Neutrophil (primary cell): Measurements from ENCODE around the gene TRIM8.

Experiments used
- H3K27ac ChIP-seq: fragments of 200-600 bp; sonication (generic); 2 replicates; pipeline ENCODE4 v1.5.1; 2016; ENCODE audit warnings: mild to moderate bottlenecking, moderate library complexity
- H3K27me3 ChIP-seq: fragments of 200-600 bp; sonication (generic); 2 replicates; pipeline ENCODE4 v1.6.0; 2016; ENCODE audit warnings: mild to moderate bottlenecking
- H3K36me3 ChIP-seq: fragments of 200-600 bp; sonication (generic); 2 replicates; pipeline ENCODE4 v1.5.1; 2017
- H3K4me1 ChIP-seq, 2 experiments: fragments of 200-600 bp in 1 of 2; sonication (generic) in 1 of 2; 1 replicate in 1 of 2; 2 replicates in 1 of 2; pipeline versions ENCODE4 v1.5.1 to v1.6.1; 2013 to 2016; ENCODE audit warnings: low read depth in 1 of 2, low read length in 1 of 2, mild to moderate bottlenecking in 1 of 2, moderate library complexity in 1 of 2; ENCODE audit not compliant: control insufficient read depth in 1 of 2, insufficient read depth in 1 of 2
- H3K4me3 ChIP-seq, 2 experiments: fragments of 200-600 bp in 1 of 2; sonication (generic) in 1 of 2; 1 replicate in 1 of 2; 2 replicates in 1 of 2; pipeline ENCODE4 v1.5.1; 2013 to 2016; ENCODE audit warnings: low read depth in 1 of 2, low read length in 1 of 2, mild to moderate bottlenecking in 1 of 2, moderate library complexity in 1 of 2
- H3K9me3 ChIP-seq: fragments of 200-600 bp; sonication (generic); 2 replicates; pipeline ENCODE4 v1.5.1; 2016
- CTCF ChIP-seq: fragments of 200-600 bp; sonication (generic); IDR thresholded peaks from 2 replicates; pipeline ENCODE4 v1.5.1; 2016; ENCODE audit warnings: antibody characterized with exemption

TRIM8 gene

GRCh38 chr10:102626026-102626685, 18.1 kb upstream of the TRIM8 start:
- peak overlapping the region; percentile 2 for H3K27ac ChIP-seq
- H3K4me3 ChIP-seq = no peak overlapping the region
- no peak for TF ChIP-seq CTCF
- H3K4me1 ChIP-seq = peaks cover 6 to 7% of the 10 kb centered on the region in 2 experiments
- H3K9me3 ChIP-seq = no peaks in the 10 kb centered on the region
- H3K27me3 ChIP-seq = no peaks in the 10 kb centered on the region
- H3K36me3 ChIP-seq = peaks cover 7% of the 10 kb centered on the region

DNA sequence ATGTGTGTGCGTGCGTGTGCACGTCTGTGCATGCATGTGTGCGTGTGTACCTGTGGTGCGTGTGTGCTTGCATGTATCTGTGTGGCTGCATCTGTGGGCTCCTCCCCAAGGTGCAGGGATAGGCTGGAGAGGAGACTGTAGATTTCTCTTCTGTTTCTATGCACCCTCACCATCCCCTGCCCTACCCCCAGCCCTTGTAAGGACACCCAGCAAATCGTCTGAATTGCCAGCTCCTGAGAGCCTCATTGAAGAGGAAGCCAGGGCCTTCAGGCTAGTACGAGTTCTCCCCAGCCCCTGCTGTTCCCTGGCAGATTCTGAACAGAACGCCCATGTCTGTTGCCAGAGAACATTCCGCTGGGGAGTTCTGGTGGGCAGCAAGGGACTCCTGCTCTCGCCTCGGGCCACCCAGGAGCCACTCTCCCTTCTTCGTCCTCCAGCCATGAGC, 17.0 kb upstream of the TRIM8 start:
- H3K27me3 ChIP-seq = no peaks in the 10 kb centered on the region
- H3K4me1 ChIP-seq = peaks cover 8 to 9% of the 10 kb centered on the region in 2 experiments
- no peak for TF ChIP-seq CTCF
- peaks cover 7% of the 10 kb centered on the region for H3K36me3 ChIP-seq
- no peaks in the 10 kb centered on the region for H3K9me3 ChIP-seq
- no peak overlapping the region for H3K27ac ChIP-seq
- no peak overlapping the region for H3K4me3 ChIP-seq

DNA sequence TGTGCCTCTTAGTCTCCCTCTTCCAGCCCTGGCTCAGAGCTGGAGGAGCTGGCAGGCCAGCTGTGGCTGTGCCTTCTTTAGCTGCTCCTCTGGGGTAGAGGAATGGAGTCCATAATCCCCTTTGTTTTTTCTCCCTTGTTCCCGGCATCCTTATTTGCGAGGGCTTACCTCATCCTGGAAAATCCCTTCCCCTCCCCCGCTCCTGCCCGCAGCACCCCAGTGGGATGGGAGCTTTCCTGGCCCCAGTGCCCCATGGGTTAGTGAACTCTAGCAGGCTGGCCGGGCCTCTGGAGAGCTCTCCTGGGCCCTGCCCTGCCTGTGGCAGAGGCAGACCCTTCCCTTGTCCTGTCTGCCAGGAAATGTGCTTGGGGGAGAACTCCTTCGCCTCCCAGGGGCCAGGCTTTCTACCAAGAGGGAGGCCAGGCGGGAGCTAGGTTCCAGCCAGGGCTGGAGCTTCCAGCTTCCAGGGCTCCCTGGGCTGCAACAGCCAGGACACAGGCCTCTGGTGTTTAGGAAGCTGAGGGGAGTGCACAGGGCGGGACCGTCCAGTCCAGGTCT, 16.5 kb upstream of the TRIM8 start:
- Histone ChIP-seq H3K9me3 (no peaks in the 10 kb centered on the region), H3K4me1 (peaks cover 13 to 14% of the 10 kb centered on the region in 2 experiments), H3K27me3 (no peaks in the 10 kb centered on the region), H3K36me3 (peaks cover 7% of the 10 kb centered on the region), H3K4me3 (no peak overlapping the region), H3K27ac (no peak overlapping the region)
- TF ChIP-seq CTCF = no peak

DNA sequence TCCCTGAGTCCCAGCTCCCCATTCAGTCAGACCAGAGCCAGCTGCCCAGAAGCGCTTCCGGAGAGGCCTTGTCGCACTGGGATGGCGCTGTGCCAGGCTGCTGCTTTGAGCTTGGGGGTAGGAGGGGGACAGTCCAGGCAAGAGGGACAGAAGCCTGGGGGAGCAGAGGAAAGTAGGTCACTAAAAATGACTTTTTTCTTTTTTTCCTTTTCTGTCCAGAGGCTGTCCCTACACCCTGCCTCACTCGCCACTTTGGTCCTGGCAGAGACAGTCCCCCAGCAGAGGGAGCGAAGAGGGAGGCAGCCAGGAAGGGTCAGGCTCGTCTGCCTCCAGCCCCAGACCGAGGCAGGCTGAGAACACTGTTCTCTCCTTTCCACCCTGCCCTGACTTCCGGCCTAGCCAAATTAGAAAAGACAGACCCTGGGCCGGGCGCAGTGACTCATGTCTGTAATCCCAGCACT, 15.8 kb upstream of the TRIM8 start:
- Histone ChIP-seq H3K27me3 (no peaks in the 10 kb centered on the region), H3K36me3 (peaks cover 7% of the 10 kb centered on the region), H3K4me1 (peaks cover 20 to 21% of the 10 kb centered on the region in 2 experiments), H3K9me3 (no peaks in the 10 kb centered on the region), H3K27ac (no peak overlapping the region), H3K4me3 (no peak overlapping the region)
- no peak for TF ChIP-seq CTCF

DNA sequence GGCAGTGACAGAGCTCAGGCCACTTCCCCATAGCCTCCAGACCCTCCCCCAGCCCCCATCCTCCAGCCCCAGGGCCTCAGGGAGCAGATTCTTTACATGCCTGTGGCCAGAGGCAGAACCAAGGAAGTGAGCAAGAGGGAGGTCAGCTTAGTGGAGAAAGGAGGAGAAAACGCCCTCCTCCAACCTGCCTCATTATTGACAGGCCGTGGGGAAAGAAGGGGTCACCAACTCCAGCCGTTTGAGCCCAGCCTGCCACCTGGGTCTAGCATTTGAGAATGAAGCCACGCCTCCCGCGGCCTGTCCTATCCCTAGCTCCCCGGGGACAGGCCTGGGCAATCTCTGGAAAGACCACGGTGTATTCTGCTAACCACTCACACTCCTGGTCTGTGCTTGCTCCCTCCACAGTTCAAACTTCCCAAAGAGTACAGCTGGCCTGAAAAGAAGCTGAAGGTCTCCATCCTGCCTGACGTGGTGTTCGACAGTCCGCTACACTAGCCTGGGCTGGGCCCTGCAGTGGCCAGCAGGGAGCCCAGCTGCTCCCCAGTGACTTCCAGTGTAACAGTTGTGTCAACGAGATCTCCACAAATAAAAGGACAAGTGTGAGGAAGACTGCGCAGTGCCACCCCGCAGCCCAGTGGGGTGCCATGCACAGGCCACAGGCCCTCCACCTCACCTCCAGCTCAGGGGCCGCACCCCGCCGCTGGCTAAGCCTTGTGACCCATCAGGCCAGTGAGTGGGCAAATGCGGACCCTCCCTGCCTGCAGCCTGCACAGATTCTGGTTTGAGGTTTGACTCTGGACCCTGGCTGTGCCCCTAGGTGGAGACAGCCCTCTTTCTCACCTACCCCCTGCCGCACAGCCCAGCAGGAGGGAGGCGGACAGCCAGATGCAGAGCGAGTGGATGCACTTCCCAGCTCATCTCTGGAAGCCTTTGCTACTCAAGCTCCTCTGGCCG, 14.3 kb upstream of the TRIM8 start:
- no peak for TF ChIP-seq CTCF
- no peaks in the 10 kb centered on the region for H3K27me3 ChIP-seq
- peaks cover 7% of the 10 kb centered on the region for H3K36me3 ChIP-seq
- no peak overlapping the region for H3K4me3 ChIP-seq
- H3K4me1 ChIP-seq = peaks cover 35 to 36% of the 10 kb centered on the region in 2 experiments
- H3K9me3 ChIP-seq = no peaks in the 10 kb centered on the region
- no peak overlapping the region for H3K27ac ChIP-seq
